Measurements from ENCODE around the gene ACTG1. TPM values are rescaled to one million over a fixed set of nuclear protein-coding genes. Genes with fewer than 3 reads are reported as not detected.
A peak's percentile ranks its signal among the peaks of the same experiment; 100 is the strongest.

ACTG1 gene
- total and polyA plus RNA-seq, 9 of the 15 experiments (the other 6 are each of a cell fraction or from before 2014, with no cell fraction given), result 224 to 1,775 (median 568) TPM

DNA sequence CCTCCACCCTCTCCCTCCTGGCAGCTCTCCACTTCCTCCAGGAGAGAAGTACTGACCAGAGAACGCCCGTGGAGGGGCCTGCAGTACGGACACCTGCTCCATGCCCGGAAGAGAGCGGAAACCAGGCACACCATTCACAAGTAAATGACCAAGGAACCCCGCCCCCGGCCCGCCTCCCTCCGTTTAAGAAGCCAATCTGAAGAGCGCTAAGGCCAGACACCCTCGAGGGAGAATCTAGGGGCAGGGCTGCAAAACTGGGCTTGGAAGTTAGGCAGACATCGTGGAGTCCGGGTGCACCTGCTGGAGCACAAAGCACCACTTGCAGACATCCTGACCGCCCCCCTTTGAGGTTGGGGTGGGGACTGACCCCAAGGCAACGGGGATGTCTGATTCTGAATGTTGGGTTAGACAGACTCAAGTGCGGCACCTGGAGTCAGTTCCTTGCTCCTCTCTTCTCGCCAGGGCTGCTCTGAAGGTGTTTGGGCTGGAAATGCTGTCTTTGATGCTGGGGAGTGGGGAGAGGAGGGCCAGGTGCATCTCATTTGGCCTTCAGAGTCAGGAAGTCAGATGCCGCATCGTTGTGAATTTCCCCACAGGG lies 40.5 kb upstream of the ACTG1 start (continued):
- TF ChIP-seq, protein P1, sequence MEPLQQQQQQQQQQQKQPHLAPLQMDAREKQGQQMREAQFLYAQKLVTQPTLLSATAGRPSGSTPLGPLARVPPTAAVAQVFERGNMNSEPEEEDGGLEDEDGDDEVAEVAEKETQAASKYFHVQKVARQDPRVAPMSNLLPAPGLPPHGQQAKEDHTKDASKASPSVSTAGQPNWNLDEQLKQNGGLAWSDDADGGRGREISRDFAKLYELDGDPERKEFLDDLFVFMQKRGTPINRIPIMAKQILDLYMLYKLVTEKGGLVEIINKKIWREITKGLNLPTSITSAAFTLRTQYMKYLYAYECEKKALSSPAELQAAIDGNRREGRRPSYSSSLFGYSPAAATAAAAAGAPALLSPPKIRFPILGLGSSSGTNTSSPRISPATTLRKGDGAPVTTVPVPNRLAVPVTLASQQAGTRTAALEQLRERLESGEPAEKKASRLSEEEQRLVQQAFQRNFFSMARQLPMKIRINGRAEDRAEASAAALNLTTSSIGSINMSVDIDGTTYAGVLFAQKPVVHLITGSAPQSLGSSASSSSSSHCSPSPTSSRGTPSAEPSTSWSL (CRISPR knock-in tag; IDR thresholded peaks at IDR 0.05; ENCODE audit: borderline replicate concordance), result no peak
- TF ChIP-seq HES1 (IDR thresholded peaks at IDR 0.05; ENCODE audit: low read depth) (0 out of 2 replicates have a peak, but pooled peaks have one; percentile 33), SFPQ (IDR thresholded peaks at IDR 0.05; ENCODE audit: low read depth, low read length) (no peak), MXI1 (IDR thresholded peaks at IDR 0.05; ENCODE audit: low read depth, low read length) (no peak; the same call in 1 of the 2 replicates), ATF6 (CRISPR knock-in tag; IDR thresholded peaks at IDR 0.05) (no peak), ZNF695 (CRISPR knock-in tag; IDR thresholded peaks at IDR 0.05) (no peak), HMBOX1 (IDR thresholded peaks at IDR 0.05) (no peak), GABPA (tag; conservative IDR thresholded peaks at IDR 0.05; ENCODE audit: low read depth) (no peak)
- TF ChIP-seq, protein P2, sequence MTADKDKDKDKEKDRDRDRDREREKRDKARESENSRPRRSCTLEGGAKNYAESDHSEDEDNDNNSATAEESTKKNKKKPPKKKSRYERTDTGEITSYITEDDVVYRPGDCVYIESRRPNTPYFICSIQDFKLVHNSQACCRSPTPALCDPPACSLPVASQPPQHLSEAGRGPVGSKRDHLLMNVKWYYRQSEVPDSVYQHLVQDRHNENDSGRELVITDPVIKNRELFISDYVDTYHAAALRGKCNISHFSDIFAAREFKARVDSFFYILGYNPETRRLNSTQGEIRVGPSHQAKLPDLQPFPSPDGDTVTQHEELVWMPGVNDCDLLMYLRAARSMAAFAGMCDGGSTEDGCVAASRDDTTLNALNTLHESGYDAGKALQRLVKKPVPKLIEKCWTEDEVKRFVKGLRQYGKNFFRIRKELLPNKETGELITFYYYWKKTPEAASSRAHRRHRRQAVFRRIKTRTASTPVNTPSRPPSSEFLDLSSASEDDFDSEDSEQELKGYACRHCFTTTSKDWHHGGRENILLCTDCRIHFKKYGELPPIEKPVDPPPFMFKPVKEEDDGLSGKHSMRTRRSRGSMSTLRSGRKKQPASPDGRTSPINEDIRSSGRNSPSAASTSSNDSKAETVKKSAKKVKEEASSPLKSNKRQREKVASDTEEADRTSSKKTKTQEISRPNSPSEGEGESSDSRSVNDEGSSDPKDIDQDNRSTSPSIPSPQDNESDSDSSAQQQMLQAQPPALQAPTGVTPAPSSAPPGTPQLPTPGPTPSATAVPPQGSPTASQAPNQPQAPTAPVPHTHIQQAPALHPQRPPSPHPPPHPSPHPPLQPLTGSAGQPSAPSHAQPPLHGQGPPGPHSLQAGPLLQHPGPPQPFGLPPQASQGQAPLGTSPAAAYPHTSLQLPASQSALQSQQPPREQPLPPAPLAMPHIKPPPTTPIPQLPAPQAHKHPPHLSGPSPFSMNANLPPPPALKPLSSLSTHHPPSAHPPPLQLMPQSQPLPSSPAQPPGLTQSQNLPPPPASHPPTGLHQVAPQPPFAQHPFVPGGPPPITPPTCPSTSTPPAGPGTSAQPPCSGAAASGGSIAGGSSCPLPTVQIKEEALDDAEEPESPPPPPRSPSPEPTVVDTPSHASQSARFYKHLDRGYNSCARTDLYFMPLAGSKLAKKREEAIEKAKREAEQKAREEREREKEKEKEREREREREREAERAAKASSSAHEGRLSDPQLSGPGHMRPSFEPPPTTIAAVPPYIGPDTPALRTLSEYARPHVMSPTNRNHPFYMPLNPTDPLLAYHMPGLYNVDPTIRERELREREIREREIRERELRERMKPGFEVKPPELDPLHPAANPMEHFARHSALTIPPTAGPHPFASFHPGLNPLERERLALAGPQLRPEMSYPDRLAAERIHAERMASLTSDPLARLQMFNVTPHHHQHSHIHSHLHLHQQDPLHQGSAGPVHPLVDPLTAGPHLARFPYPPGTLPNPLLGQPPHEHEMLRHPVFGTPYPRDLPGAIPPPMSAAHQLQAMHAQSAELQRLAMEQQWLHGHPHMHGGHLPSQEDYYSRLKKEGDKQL (CRISPR knock-in tag; IDR thresholded peaks at IDR 0.05; ENCODE audit: borderline replicate concordance), result no peak
- TF ChIP-seq, protein P3, sequence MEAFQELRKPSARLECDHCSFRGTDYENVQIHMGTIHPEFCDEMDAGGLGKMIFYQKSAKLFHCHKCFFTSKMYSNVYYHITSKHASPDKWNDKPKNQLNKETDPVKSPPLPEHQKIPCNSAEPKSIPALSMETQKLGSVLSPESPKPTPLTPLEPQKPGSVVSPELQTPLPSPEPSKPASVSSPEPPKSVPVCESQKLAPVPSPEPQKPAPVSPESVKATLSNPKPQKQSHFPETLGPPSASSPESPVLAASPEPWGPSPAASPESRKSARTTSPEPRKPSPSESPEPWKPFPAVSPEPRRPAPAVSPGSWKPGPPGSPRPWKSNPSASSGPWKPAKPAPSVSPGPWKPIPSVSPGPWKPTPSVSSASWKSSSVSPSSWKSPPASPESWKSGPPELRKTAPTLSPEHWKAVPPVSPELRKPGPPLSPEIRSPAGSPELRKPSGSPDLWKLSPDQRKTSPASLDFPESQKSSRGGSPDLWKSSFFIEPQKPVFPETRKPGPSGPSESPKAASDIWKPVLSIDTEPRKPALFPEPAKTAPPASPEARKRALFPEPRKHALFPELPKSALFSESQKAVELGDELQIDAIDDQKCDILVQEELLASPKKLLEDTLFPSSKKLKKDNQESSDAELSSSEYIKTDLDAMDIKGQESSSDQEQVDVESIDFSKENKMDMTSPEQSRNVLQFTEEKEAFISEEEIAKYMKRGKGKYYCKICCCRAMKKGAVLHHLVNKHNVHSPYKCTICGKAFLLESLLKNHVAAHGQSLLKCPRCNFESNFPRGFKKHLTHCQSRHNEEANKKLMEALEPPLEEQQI (IDR thresholded peaks at IDR 0.05), result no peak

Measured in K562 (cell line).